Renal cortex interstitium (tissue), 11 donors: ENCODE results near the gene OSGIN1. TPM values are rescaled to one million over a fixed set of nuclear protein-coding genes. Genes with fewer than 3 reads are reported as not detected.

Experiments used
- DNase-seq, 11 donors: peaks; one replicate each; pipeline ENCODE4 v3.0.0-alpha.2; 2013; ENCODE audit warnings: low read depth in 9 of 11, low spot score in 4 of 11; ENCODE audit errors: extremely low read depth in 1 of 11
- polyA plus RNA-seq, 3 donors: library from polyadenylated mRNA; unstranded; fragments of 120-200 nt; gene quantifications; one replicate each; pipeline ENCODE4 v1.2.1, GENCODE V29; 2013; ENCODE audit not compliant: insufficient read length in 3 of 3

The OSGIN1 gene
- polyA plus RNA-seq, 3 donors: 0.59 to 0.87 (median 0.66) TPM

DNA sequence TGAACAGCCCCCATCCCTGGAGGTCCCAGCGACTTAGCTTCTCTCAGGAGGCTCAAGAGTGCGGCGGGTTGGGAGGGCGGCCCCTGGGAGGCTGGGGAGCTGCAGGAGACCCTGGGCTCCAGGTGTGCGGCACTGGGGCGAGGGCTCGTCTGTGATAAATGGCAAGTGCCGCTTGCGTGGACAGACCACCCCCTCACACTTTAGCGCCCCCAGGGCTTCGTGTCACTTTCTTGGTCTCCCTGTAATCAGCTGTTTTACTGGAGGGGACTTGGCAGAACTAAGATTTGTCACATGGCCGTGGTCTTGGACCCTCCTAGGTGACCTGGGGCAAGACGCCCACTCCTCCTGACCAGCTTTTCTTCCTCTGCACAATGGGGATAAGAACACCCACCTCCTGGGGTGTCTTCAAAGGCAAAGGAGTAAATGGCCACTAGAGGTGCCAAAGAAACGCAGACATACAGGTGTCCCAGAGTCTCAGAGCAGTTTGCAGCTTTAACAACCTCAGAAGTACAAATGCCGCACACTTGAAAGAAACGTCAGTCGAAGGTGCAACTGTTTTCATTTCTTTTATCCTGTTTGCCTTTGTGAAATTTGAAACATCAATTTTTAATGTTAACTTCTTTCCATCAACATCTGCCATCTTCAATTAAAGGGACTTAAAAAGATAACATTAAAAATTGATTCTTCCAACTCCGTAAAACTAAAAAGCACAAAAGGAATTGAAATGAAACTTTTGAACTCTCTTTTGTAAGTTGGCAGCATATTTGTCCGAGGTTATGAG, 946 bp downstream of the OSGIN1 start:
- no peak for DNase-seq

DNA sequence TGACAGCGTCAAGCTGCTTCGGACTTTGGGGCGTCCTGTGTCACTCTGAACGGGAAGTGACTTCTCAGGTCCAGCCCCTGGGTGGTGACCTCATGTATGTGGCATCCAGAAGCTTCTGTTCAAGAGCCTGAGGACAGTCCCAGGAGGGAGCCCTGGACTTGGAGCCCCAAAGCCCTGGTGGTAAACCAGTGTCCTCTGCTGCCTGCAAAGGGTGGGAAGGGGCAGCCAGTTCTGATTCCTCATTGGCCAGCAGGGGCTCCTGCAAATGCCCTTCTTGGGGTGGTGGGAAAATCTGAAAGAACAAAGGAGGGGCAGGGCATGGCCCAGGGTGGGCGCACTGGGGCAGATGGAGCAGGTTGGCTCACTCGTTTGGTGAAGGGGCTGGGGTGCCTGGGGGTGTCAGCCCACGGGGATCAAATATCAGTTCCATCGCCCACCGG, 1.6 kb downstream of the OSGIN1 start:
- DNase-seq: no peak

DNA sequence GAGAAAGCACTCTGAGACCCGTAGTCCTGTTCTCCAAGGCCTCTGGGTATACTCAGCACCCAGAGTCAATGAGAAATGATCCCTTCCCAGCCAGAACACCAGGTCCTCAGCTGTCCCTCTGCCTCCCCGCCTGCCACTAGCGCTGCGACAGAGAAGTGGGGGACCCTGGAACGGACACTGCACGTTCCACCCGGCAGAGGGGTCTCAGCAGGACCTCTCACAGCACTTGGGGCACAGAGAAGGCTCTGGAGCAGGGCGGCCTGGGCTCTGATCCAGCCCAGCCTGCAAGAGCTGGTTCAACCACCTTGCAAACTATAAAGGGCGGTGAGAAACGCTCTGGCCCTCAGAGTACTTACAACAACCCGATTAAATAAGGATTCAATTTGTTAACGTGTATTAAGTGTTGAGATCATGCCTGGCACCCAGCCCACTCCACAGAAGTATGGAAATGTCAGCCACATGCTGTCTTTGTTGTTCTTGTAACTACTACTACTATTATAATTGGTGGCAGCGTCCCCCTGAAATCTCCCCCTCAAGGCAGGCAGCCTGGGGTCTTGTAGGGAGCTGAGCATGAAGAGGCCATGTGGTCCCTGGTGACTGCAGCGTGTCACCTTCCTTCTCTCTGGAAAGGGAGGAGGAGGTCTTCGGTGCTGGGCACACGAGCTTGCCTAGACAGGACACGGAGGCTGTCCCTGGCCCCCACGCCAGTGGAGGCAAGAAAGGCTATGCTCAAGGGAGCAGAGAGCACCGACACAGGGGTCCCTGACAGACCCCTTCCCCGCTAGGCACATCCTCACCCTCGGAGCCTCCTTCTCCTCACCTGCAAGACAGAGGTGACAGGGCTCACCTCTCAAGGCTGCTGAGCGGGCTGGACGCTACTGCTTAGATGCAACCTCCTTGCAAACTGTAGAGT, 2.4 kb downstream of the OSGIN1 start:
- DNase-seq: no peak

DNA sequence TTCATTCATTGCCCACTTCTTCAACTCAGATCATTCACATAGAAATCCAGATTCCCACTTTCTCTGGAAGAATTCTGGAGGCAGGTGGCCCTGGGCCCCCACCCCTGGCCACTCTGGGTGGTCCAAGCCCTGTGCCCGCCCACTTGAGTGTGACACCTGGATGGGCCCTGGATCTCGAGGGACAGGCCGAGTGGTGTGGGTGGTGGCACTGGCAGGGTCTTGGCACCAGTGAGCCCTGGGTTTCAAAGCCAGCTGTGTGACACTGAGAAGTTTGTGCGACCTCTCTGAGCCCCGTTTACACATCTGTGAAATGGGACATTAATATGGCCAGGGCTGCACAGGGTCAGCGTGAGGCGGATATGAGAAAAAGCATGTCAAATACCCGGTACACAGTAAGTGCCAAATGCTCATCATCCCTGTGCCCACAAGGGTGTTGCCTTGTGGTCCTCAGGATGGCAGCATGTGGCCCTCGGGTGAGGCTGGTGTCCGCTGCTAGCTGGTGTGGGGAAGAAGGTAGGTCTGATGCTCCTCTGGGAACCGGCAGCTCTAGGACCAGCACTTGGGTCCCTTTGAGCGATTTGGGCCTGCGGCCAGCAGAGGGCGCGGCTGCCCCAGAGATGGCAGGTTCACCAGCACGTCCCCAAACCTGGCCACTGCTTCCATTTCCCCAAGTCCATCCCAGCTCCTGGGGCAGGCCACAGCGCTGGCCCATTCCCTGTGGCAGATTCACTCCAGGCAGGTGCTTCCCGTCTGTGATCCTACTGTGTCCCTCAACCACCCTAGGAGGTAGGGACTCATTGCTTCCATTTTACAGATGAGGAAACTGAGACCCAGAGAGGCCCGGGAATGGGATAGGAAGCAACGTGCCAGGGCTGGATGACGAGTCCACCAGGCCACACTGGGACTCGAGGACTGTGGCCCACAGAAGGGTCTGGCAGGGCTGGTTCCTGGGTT, 3.6 kb downstream of the OSGIN1 start:
- DNase-seq: peak in 9 of 11 donors; percentile 44 to 73 (median 64)

DNA sequence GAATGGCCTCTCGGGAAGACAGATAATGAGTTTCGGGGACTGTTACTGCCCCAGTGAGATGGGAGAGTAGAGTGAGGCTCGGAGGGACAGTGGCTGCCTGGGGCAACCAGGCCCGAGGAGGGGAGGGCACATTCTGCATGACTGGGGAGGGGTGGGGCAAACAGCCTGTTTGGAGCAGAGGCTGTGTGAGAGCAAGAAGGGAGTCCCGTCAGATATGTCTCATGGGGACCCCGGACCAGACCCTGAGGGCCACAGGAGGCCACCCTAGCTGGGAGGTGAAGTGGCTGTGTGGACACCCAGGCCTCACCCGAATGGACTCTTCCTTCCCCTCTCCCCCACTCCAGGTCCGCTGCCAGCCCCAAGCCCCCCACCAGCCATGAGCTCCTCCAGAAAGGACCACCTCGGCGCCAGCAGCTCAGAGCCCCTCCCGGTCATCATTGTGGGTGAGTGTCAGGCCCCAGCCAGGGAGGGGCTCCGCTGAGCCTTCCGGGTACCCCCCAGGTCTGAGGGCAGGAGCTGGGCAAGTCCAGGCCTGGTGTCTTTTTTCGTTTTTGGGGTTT, 4.3 kb downstream of the OSGIN1 start:
- DNase-seq: no peak

DNA sequence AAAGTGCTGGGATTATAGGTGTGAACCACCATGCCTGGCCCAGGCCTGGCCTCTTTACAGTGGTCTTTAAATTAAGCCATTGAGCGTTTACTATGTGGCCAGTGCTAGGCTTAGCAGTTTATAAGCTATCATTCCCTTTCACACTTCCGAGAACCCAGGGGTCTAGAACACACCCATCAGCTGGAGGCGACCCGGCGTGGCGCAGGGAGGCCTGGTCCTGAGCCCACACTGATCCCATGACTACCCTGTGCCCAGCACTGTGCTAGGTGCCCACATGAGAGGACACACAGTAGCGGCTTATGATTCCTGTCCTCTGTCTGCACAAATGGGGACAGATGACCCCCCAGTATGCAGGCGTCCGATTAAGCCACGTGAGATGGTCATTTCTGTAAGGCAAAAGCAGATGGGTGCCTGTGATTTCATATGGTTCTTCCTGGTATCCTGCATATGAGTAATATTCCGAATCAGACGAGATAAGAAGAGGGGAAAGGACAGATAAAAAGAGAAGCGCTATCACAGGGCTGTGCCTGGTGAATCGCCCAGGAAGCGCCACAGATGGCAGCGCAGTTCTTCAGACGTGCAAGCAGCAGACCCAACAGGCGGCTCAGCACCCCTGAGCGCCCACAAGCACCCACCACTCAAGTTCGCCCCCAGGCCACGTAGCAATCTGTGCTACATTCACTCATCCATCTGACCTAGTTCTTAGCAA, 5.3 kb downstream of the OSGIN1 start:
- DNase-seq: no peak

DNA sequence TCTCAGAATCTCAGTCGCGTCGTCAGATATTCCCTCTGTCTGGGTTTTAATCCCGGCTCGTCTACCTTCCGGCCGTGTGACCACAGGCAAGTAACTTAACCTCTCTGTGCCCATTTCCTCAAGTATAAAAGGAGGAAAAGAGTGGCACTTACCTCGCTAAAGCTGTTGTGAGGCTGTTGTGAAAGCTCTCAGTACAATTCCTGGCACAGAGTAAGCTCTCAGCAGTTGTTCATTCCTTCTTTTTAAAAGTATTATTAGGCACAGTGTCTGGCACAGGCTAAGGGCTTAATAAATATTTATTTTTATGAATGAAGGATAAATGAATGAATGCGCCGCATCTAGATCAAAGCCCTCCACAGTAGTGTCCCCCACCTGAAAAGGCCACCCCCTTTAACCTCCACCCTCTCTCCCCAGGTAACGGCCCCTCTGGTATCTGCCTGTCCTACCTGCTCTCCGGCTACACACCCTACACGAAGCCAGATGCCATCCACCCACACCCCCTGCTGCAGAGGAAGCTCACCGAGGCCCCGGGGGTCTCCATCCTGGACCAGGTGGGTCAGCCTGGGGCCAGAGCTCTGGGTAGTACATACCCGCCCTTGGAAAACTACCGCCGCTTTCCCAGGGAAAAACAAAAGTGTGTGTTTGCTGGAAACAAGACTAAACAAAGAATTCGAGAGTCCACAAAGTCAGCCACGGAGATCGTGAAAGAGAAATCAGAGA, 6.0 kb downstream of the OSGIN1 start:
- no peak for DNase-seq

DNA sequence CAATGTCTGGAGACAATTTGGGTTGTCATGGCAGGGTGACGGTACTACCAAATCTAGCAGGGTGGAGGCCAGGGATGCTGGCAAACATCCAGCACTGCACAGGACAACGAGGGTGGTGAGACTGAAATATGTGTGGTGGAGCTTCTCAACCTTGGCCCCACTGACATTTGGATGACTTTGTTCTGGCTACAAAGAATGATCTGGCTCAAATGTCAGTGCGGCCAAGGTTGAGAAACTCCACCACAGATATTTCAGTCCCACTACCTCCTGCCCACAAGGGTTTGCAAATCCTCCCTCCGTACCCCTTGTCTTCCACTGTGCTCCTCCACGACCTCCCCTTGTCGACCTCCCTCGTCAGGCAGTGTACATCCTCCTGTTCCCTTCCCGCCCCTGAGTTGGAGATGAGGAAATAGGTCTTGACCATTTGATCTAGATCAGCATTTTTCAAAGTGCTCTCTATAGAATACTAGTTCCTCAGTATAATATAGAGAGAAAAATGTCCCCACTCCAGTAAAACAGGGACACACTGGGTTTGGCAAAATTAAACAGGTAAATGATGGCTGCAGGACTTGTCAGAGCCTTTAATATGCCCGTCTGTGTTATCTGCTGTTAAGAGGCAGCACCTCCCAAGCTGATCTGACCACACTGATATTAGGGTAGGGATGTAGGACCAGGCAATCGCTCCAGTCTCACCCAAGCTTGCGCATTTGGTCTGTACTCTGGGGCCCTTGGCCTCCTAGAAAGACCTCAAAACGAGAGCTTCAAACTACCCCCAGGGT, 6.8 kb downstream of the OSGIN1 start:
- DNase-seq: no peak

DNA sequence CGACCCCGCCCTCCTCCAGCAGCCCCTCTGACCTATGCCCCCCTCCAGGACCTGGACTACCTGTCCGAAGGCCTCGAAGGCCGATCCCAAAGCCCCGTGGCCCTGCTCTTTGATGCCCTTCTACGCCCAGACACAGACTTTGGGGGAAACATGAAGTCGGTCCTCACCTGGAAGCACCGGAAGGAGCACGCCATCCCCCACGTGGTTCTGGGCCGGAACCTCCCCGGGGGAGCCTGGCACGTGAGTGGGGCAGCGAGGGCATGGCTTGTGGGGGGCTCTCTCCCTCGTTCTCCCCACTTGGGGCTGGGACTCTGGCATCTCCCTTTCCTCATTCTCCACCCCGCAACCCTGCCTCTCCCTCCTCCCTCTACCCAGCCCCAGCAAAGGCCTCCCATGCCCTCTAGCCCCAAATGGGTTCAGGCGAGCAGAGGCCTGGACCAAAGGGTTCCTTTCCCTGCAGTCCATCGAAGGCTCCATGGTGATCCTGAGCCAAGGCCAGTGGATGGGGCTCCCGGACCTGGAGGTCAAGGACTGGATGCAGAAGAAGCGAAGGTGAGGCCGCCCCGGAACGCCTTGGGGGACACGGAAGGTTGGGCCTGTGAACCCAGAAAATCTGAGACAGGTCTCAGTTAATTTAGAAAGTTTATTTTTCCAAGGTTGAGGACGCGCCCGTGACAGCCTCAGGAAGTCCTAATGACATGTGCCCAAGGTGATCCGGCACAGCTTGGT, 7.6 kb downstream of the OSGIN1 start:
- no peak for DNase-seq

DNA sequence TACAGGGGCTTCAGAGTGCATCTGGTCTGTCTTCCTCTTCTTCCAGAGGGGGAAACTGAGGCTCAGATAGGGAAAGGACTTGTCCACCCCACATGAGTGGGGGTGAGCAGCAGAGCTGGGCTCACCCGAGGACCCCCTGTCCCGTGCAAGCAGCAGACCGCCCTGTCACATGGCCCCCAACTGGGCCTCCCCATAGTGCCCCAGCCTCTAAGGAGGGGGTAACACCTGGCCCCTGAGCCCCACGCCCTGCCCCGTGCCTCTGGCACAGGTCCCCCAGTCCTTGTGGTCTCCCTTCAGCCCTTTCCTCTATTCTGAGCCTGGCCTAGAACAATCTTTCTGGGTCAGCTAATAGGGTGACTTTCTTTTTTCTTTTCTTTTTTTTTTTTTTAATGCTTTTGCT, 8.6 kb downstream of the OSGIN1 start:
- no peak for DNase-seq

DNA sequence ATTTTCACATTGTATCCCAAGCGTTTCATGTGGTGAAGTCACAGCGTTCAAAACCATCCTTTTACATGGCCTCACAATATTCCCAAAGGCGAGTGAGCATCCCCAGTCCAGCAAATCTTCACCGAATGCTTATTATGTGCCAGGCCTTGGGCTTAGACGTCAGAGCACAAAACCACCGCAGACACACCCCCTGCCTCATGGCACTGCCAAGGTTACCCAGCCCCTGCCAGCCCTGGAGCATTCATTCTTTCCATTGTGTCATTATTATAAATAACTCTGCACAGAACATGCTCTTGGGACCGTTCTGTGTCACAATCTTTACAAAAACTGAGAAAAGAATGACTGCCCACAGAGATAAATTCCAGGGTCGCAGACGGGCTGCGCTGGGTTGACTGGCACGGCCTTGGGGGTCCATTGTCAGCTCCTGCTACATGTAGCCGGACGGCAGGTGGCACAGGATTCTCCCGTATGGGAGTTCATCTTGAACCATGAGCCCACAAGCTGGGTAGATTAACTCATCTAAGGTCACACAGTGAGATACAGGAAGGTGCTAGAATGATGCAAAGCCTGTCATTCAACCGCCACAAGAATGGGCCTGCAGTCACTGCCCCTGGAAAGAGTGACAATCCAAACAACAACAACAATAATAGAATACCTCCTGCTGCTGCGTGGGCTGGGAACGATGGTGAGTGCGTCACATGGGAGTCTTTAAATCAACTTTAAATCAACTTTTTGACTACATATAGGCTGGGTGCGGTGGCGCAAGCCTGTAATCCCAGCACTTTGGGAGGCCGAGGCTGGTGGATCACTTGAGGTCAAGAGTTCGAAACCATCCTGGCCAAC, 10.5 kb downstream of the OSGIN1 start:
- DNase-seq: no peak

DNA sequence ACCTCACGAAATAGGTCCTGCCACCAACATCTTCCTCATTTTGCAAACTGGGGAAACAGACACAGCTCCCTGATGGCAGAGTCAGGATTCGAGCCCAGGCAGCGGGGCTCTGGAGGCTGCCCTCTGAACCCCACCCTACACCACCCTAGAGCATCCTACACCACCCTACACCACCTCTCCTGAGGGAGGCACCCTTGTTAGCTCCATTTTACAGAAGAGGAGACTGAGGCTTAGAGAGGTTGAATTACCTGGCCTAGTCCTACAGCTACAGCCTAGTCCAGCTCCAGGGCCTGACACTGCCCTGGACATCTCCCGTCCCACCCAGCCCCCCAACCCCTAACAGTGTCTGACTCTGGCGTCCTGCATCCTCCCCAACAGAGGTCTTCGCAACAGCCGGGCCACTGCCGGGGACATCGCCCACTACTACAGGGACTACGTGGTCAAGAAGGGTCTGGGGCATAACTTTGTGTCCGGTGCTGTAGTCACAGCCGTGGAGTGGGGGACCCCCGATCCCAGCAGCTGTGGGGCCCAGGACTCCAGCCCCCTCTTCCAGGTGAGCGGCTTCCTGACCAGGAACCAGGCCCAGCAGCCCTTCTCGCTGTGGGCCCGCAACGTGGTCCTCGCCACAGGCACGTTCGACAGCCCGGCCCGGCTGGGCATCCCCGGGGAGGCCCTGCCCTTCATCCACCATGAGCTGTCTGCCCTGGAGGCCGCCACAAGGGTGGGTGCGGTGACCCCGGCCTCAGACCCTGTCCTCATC, 11.8 kb downstream of the OSGIN1 start:
- DNase-seq: no peak

DNA sequence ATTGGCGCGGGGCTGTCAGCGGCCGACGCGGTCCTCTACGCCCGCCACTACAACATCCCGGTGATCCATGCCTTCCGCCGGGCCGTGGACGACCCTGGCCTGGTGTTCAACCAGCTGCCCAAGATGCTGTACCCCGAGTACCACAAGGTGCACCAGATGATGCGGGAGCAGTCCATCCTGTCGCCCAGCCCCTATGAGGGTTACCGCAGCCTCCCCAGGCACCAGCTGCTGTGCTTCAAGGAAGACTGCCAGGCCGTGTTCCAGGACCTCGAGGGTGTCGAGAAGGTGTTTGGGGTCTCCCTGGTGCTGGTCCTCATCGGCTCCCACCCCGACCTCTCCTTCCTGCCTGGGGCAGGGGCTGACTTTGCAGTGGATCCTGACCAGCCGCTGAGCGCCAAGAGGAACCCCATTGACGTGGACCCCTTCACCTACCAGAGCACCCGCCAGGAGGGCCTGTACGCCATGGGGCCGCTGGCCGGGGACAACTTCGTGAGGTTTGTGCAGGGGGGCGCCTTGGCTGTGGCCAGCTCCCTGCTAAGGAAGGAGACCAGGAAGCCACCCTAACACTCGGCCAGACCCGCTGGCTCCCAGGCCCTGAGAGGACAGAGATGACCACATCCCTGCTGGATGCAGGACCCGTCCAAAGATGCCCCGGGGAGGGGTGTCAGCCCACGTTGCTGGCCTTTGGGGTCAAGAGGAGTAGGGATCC, 12.6 kb downstream of the OSGIN1 start:
- no peak for DNase-seq

DNA sequence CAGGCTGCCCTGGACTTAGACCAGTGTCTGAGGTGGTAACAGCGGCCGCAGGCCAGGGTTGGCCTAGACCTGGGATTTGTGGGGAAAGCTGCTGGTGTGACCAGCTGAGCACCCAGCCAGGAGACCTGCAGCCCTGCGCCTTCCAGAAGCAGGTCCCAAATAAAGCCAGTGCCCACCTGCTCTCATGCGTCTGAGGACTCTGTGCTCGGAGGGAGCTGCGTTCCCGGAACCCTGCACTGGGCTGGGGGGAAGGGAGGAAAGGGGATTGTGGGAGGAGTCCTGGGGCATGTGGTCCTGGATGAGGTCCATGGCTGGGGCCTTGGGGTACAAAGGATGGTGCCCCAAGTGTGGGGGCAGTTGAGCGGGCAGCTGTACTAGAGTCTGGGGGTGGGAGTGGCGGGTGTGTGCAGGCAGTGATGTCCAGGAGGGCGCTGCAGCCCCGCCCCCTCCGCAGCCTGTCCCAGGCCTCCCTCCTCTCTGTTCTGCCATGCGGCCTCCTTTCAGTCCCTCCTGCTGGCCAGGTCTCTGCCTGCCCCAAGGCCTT, 13.2 kb downstream of the OSGIN1 start:
- DNase-seq: no peak
